GM19467 (cell line): ENCODE data around the gene RIF1.

Source experiments
- ATAC-seq: cut with Tn5 transposase; IDR thresholded peaks from one replicate; pipeline ENCODE4 v1.9.1; 2021; ENCODE audit warnings: mild to moderate bottlenecking, moderate library complexity; ENCODE audit not compliant: unreplicated experiment

The RIF1 gene

GRCh38 chr2:151518802-151519201, 109.1 kb downstream of the RIF1 start:
- ATAC-seq = no peak

GRCh38 chr2:151520976-151521375, 111.3 kb downstream of the RIF1 start:
- no peak for ATAC-seq

- no peak for ATAC-seq
Measured at GRCh38 chr2:151522556-151522955, 112.9 kb downstream of the RIF1 start.

- no peak for ATAC-seq
Measured at GRCh38 chr2:151523850-151524249, 114.1 kb downstream of the RIF1 start.

GRCh38 chr2:151525821-151526373, 116.2 kb downstream of the RIF1 start:
- ATAC-seq = no peak

- no peak for ATAC-seq
Measured at GRCh38 chr2:151526572-151527090, 116.9 kb downstream of the RIF1 start.
